Cardiac muscle cell (in vitro differentiated cells and primary cell): ENCODE results near the gene CTXN2. TPM values are rescaled to one million over a fixed set of nuclear protein-coding genes. Genes with fewer than 3 reads are reported as not detected.

ENCODE experiments used
- DNase-seq, 2 donors: peaks; one replicate each; pipeline versions ENCODE4 v3.0.0 to v3.0.0-alpha.2; 2010 to 2017; ENCODE audit warnings: low read depth in 1 of 2, low spot score in 1 of 2
- H3K27ac ChIP-seq: fragments of 200-600 bp; sonication (generic); 2 replicates; pipeline ENCODE4 v1.5.1; 2016
- H3K27me3 ChIP-seq: fragments of 200-600 bp; sonication (generic); 2 replicates; pipeline ENCODE4 v1.6.0; 2016; ENCODE audit warnings: control low read depth
- H3K36me3 ChIP-seq: fragments of 200-600 bp; sonication (generic); 2 replicates; pipeline ENCODE4 v1.5.1; 2016; ENCODE audit warnings: control low read depth
- H3K4me1 ChIP-seq: fragments of 200-600 bp; sonication (generic); 2 replicates; pipeline ENCODE4 v1.8.1; 2017; ENCODE audit warnings: low read depth, mild to moderate bottlenecking, mixed run types
- H3K4me3 ChIP-seq: fragments of 200-600 bp; sonication (generic); 2 replicates; pipeline ENCODE4 v1.5.1; 2016; ENCODE audit warnings: mild to moderate bottlenecking
- H3K9me3 ChIP-seq: fragments of 200-600 bp; sonication (generic); 2 replicates; pipeline ENCODE4 v1.5.1; 2017; ENCODE audit warnings: low read depth, mild to moderate bottlenecking, control low read depth
- polyA plus RNA-seq: library from polyadenylated mRNA; unstranded; fragments of >200 nt; fragmentation: Nextera tagmentation; extraction: Ambion mirVana; gene quantifications from 2 replicates; pipeline ENCODE4 v1.2.1, GENCODE V29; 2016
- total RNA-seq: library from RNA; depleted of rRNA; stranded (reverse); fragments of >200 nt; gene quantifications from 2 replicates; pipeline ENCODE4 v1.2.3, GENCODE V29; 2016
- TF ChIP-seq, protein P1 (sequence below): IDR thresholded peaks from 2 replicates; pipeline ENCODE4 v1.5.1; 2012; ENCODE audit warnings: low read depth, mild to moderate bottlenecking, low read length

Gene CTXN2
- total and polyA plus RNA-seq, 2 experiments from 2014 or later = 0.06 TPM; not detected in 1

DNA sequence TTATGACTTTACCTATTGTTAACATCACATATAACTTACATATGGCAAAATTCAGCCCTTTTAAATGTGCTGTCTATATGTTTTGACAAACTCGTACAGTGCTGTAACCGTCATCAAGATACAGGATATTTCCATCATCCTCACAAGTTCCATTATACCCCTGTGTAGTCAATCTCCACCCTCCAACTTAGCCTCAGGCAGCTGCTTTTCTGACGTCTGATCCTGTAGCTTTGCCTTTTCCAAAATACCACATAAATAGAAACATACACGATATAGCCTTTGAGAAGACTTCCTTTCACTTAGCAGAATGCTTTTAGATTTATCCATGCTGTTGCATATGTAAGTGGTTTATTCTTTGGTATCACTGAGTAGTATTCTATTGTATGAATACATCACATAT is 61.7 kb downstream of the CTXN2 start:
- TF ChIP-seq, protein P1, sequence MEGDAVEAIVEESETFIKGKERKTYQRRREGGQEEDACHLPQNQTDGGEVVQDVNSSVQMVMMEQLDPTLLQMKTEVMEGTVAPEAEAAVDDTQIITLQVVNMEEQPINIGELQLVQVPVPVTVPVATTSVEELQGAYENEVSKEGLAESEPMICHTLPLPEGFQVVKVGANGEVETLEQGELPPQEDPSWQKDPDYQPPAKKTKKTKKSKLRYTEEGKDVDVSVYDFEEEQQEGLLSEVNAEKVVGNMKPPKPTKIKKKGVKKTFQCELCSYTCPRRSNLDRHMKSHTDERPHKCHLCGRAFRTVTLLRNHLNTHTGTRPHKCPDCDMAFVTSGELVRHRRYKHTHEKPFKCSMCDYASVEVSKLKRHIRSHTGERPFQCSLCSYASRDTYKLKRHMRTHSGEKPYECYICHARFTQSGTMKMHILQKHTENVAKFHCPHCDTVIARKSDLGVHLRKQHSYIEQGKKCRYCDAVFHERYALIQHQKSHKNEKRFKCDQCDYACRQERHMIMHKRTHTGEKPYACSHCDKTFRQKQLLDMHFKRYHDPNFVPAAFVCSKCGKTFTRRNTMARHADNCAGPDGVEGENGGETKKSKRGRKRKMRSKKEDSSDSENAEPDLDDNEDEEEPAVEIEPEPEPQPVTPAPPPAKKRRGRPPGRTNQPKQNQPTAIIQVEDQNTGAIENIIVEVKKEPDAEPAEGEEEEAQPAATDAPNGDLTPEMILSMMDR = no peak
- Histone ChIP-seq H3K27ac (no peak overlapping the region), H3K27me3 (no peaks in the 10 kb centered on the region)

More for the DNA sequence above, 61.7 kb downstream of the CTXN2 start:
- no peaks in the 10 kb centered on the region for H3K36me3 ChIP-seq
- H3K4me1 ChIP-seq = no peaks in the 10 kb centered on the region
- H3K4me3 ChIP-seq = no peak overlapping the region
- DNase-seq = no peak
- H3K9me3 ChIP-seq = no peaks in the 10 kb centered on the region

Other genes starting within 250 kb of the CTXN2 start
- gene SLC24A5, start 70.7 kb upstream of the CTXN2 start, total RNA-seq = not detected in 2 replicates
- gene SLC24A5, start 70.7 kb upstream of the CTXN2 start, polyA plus RNA-seq = 0.05 TPM in 1 of 2 replicates, not detected in the other
- gene MYEF2, start 13.4 kb upstream of the CTXN2 start, total RNA-seq = 64.4 and 143 TPM in 2 replicates
- gene MYEF2, start 13.4 kb upstream of the CTXN2 start, polyA plus RNA-seq = 35.5 and 57.3 TPM in 2 replicates
- 0.04 TPM in 1 of 2 replicates, not detected in the other for gene SLC12A1, start 14.6 kb downstream of the CTXN2 start, total RNA-seq
- gene SLC12A1, start 14.6 kb downstream of the CTXN2 start, polyA plus RNA-seq = not detected in 2 replicates
- gene DUT, start 139.8 kb downstream of the CTXN2 start, total RNA-seq = 88.8 and 122 TPM in 2 replicates
- 137 and 198 TPM in 2 replicates for gene DUT, start 139.8 kb downstream of the CTXN2 start, polyA plus RNA-seq